Measurements from ENCODE around the gene RIMBP2. TPM values are rescaled to one million over a fixed set of nuclear protein-coding genes. Genes with fewer than 3 reads are reported as not detected.
"Not testable (repeated sequence)": the region's sequence is repeated elsewhere in the genome, so short reads cannot be mapped to it uniquely, and the experiment has no call there.

RIMBP2 gene
- total and polyA plus RNA-seq, 2 experiments from 2014 or later = not detected

- Histone ChIP-seq H3K27ac (no peak overlapping the region), H3K27me3 (replicated peaks; ENCODE audit: insufficient read depth) (no peaks in the 10 kb centered on the region; the same call in 1 of the 2 replicates), H3K9me2 (ENCODE audit: insufficient read depth) (no peaks in the 10 kb centered on the region), H3K4me1 (ENCODE audit: insufficient read depth) (no peaks in the 10 kb centered on the region), H3K9me3 (ENCODE audit: low read depth) (no peaks in the 10 kb centered on the region), H3K36me3 (ENCODE audit: low read depth) (no peaks in the 10 kb centered on the region), H3K9ac (no peak overlapping the region), H2AFZ (no peak overlapping the region), H4K20me1 (ENCODE audit: insufficient read depth) (no peaks in the 10 kb centered on the region), H3K4me2 (ENCODE audit: unreplicated experiment) (no peak overlapping the region), H3K4me3 (no peak overlapping the region), H3F3A (ENCODE audit: insufficient read depth) (no peaks in the 10 kb centered on the region), H3K79me2 (ENCODE audit: insufficient read depth) (no peaks in the 10 kb centered on the region)
- DNase-seq = no peak
- no peak for TF ChIP-seq EZH2 (IDR thresholded peaks at IDR 0.05; ENCODE audit: insufficient read depth, poor library complexity, severe bottlenecking)
- no peak for TF ChIP-seq EZH2phosphoT487 (IDR thresholded peaks at IDR 0.05; ENCODE audit: insufficient read depth, low read depth)
- in situ Hi-C loops (cut with MboI) = no loop called here
- 52 to 58% methylated on average over 10 of the region's 10 CpGs for WGBS, 2 experiments (ENCODE audit: low coverage in 1 of 2, low lambda C conversion rate in 2 of 2, missing lambda C conversion rate in 2 of 2)
Measured at GRCh38 chr12:130739571-130739970, 23.5 kb upstream of the RIMBP2 start.

- H3K4me3 ChIP-seq; in situ Hi-C loops (cut with MboI); H3K36me3 ChIP-seq (ENCODE audit: low read depth); H3F3A ChIP-seq (ENCODE audit: insufficient read depth); H2AFZ ChIP-seq; H3K79me2 ChIP-seq (ENCODE audit: insufficient read depth); H3K4me1 ChIP-seq (ENCODE audit: insufficient read depth); H3K27me3 ChIP-seq (replicated peaks; ENCODE audit: insufficient read depth); DNase-seq; H3K27ac ChIP-seq; H3K9me3 ChIP-seq (ENCODE audit: low read depth); H3K9me2 ChIP-seq (ENCODE audit: insufficient read depth); H3K4me2 ChIP-seq (ENCODE audit: unreplicated experiment); H4K20me1 ChIP-seq (ENCODE audit: insufficient read depth); H3K9ac ChIP-seq: not testable (repeated sequence)
- 66% methylated on average over 4 of the region's 4 CpGs for WGBS, 2 experiments (ENCODE audit: low coverage in 1 of 2, low lambda C conversion rate in 2 of 2, missing lambda C conversion rate in 2 of 2)
Measured at GRCh38 chr12:130738403-130738802, 22.3 kb upstream of the RIMBP2 start.

- H3K4me2 ChIP-seq (ENCODE audit: unreplicated experiment) = no peak overlapping the region
- H3K4me3 ChIP-seq = no peak overlapping the region
- no peaks in the 10 kb centered on the region for H3K4me1 ChIP-seq (ENCODE audit: insufficient read depth)
- H3F3A ChIP-seq (ENCODE audit: insufficient read depth) = no peaks in the 10 kb centered on the region
- H4K20me1 ChIP-seq (ENCODE audit: insufficient read depth) = no peaks in the 10 kb centered on the region
- H3K9me2 ChIP-seq (ENCODE audit: insufficient read depth) = no peaks in the 10 kb centered on the region
- H3K79me2 ChIP-seq (ENCODE audit: insufficient read depth) = no peaks in the 10 kb centered on the region
- no peak for DNase-seq
- no peak overlapping the region for H2AFZ ChIP-seq
- H3K27ac ChIP-seq = no peak overlapping the region
- H3K9me3 ChIP-seq (ENCODE audit: low read depth) = no peaks in the 10 kb centered on the region
- no peaks in the 10 kb centered on the region for H3K27me3 ChIP-seq (replicated peaks; ENCODE audit: insufficient read depth)
- no peaks in the 10 kb centered on the region for H3K36me3 ChIP-seq (ENCODE audit: low read depth)
- 40 to 43% methylated on average over 14 of the region's 14 CpGs for WGBS, 2 experiments (ENCODE audit: low coverage in 1 of 2, low lambda C conversion rate in 2 of 2, missing lambda C conversion rate in 2 of 2)
- TF ChIP-seq EZH2phosphoT487 (IDR thresholded peaks at IDR 0.05; ENCODE audit: insufficient read depth, low read depth) = no peak
- no peak for TF ChIP-seq EZH2 (IDR thresholded peaks at IDR 0.05; ENCODE audit: insufficient read depth, poor library complexity, severe bottlenecking)
- in situ Hi-C loops (cut with MboI) = no loop called here
- no peak overlapping the region for H3K9ac ChIP-seq
Measured at GRCh38 chr12:130737731-130738130, 21.6 kb upstream of the RIMBP2 start.

DNA sequence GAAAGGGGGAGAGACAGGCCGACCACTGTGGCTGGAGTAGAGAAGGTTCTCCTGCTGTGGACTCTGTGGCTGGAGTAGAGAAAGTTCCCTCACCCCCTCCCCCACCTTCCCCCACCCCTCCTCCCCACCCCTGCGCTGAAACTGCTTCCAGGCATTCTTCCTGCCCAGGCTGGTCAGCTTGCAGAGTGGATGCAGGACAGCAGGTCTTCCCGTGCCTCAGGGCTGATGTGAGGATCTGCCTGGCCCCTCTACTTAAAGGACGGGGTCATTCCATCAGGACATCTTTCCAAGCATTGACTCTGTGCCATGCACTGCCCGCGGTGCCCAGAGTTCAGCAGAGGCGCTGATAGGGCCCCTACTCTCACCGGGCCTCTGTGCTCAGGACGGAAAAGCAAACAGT lies 13.2 kb upstream of the RIMBP2 start:
- no peaks in the 10 kb centered on the region for H3K9me3 ChIP-seq (ENCODE audit: low read depth)
- H3K79me2 ChIP-seq (ENCODE audit: insufficient read depth) = no peaks in the 10 kb centered on the region
- H3K27me3 ChIP-seq (replicated peaks; ENCODE audit: insufficient read depth) = no peaks in the 10 kb centered on the region
- H2AFZ ChIP-seq = no peak overlapping the region
- H3K36me3 ChIP-seq (ENCODE audit: low read depth) = no peaks in the 10 kb centered on the region
- WGBS, 2 experiments (ENCODE audit: low coverage in 1 of 2, low lambda C conversion rate in 2 of 2, missing lambda C conversion rate in 2 of 2) = 46 to 52% methylated on average over 7 to 9 of the region's 9 CpGs
- no peaks in the 10 kb centered on the region for H3F3A ChIP-seq (ENCODE audit: insufficient read depth)
- no peak overlapping the region for H3K9ac ChIP-seq
- H3K4me1 ChIP-seq (ENCODE audit: insufficient read depth) = no peaks in the 10 kb centered on the region
- no peak for DNase-seq
- no peak overlapping the region for H3K4me3 ChIP-seq
- in situ Hi-C loops (cut with MboI) = no loop called here
- no peak for TF ChIP-seq EZH2phosphoT487 (IDR thresholded peaks at IDR 0.05; ENCODE audit: insufficient read depth, low read depth)
- no peak for TF ChIP-seq EZH2 (IDR thresholded peaks at IDR 0.05; ENCODE audit: insufficient read depth, poor library complexity, severe bottlenecking)
- no peaks in the 10 kb centered on the region for H4K20me1 ChIP-seq (ENCODE audit: insufficient read depth)
- no peaks in the 10 kb centered on the region for H3K9me2 ChIP-seq (ENCODE audit: insufficient read depth)
- no peak overlapping the region for H3K27ac ChIP-seq
- H3K4me2 ChIP-seq (ENCODE audit: unreplicated experiment) = no peak overlapping the region
